GM10266 (cell line): ENCODE data around the gene RBP3.

Source experiments
- DNase-seq: peaks from one replicate; pipeline ENCODE4 v3.0.0; 2012; ENCODE audit errors: extremely low spot score
- CTCF ChIP-seq: IDR thresholded peaks from 2 replicates; pipeline ENCODE4 v1.5.1; 2012; ENCODE audit warnings: mild to moderate bottlenecking, low read depth; ENCODE audit not compliant: control insufficient read depth, insufficient read depth; ENCODE audit errors: missing control alignments

RBP3 gene

GRCh38 chr10:47318706-47319105 lies 29.5 kb upstream of the RBP3 start:
- no peak for DNase-seq
- TF ChIP-seq CTCF: no peak

- no peak for DNase-seq
Measured at GRCh38 chr10:47319784-47320183, 28.4 kb upstream of the RBP3 start.

GRCh38 chr10:47320812-47321211 lies 27.4 kb upstream of the RBP3 start:
- TF ChIP-seq CTCF: no peak
- no peak for DNase-seq

More at GRCh38 chr10:47319784-47320183, 28.4 kb upstream of the RBP3 start:
- no peak for TF ChIP-seq CTCF

- DNase-seq: no peak
- no peak for TF ChIP-seq CTCF
Measured at GRCh38 chr10:47321521-47322195, 26.5 kb upstream of the RBP3 start.

- TF ChIP-seq CTCF: no peak
- DNase-seq: no peak
Measured at GRCh38 chr10:47322300-47323061, 25.7 kb upstream of the RBP3 start, which contains the start of gene GDF2. Gene GDF2 (plus strand): TSS chr10:47322454. CDS start chr10:47322669, 215 bp downstream.

GRCh38 chr10:47323087-47323486 lies 25.1 kb upstream of the RBP3 start:
- DNase-seq: no peak
- TF ChIP-seq CTCF: no peak

GRCh38 chr10:47323636-47324296 lies 24.4 kb upstream of the RBP3 start:
- DNase-seq: no peak
- no peak for TF ChIP-seq CTCF
